ENCODE measurements around the gene ZC3H12A.

GRCh38 chr1:37452416-37452815, 22.0 kb upstream of the ZC3H12A start:
- TF ChIP-seq CTCF (IDR thresholded peaks at IDR 0.05; ENCODE audit: insufficient read depth, low read length) (no peak), GABPA (IDR thresholded peaks at IDR 0.05; ENCODE audit: low read depth) (no peak)
